NT2/D1 (cell line): ENCODE results near the gene PLCG1.

Experiments used
- SUZ12 ChIP-seq: IDR thresholded peaks from 2 replicates; pipeline ENCODE4 v1.6.1; 2011; ENCODE audit not compliant: insufficient read length, insufficient read depth; ENCODE audit errors: extremely low read depth
- YY1 ChIP-seq: IDR thresholded peaks from 2 replicates; pipeline ENCODE4 v1.6.1; 2011; ENCODE audit not compliant: insufficient read length, insufficient read depth
- ZNF274 ChIP-seq: IDR thresholded peaks from 2 replicates; pipeline ENCODE4 v1.6.1; 2011; ENCODE audit warnings: mild to moderate bottlenecking, low read depth, low read length

DNA sequence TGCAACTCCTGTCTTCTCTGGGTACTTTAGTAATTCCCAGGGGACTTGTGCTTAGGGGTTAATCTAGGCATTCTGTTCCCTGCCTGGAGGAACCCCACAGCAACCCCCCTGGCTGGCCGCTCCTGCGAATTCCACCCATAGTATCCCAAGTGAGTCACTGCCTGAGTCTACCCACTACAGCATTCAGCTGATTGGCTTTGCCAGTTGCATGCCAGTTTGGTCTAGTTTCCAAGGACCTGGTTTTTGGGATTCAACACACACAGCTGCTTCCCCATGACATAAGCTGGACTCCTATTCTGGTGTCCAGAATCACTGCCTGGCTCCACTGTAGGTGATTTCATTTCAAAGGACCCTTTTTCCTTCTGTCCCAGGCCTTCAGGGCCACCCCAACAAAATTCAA is 40.3 kb downstream of the PLCG1 start:
- TF ChIP-seq YY1: no peak
- no peak for TF ChIP-seq SUZ12
- TF ChIP-seq ZNF274: no peak
